ELR (cell line): ENCODE results near the gene TNS1.

Experiments
- DNase-seq: peaks from one replicate; pipeline ENCODE4 v3.0.0-alpha.2; 2015; ENCODE audit warnings: low read depth

The TNS1 gene

DNA sequence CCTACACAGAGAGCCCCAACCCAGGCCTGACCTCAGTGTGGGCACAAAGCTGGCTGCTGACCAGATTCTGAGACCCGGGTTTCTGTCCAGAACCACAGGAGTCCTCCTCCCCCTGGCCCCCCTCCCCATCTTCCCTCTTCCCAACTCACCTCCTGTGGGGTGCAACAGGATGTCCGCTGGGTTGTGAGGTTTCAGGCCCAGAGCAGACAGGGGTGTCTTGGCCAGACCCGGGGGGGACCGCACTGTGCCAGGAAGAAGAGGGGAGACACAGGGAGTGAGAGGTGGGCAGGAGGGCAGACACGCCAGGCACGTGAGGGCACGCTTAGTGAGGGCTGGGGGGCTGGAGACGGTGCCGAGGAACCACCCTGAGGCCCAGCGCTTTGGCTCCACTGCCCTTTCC is 171.5 kb downstream of the TNS1 start:
- no peak for DNase-seq

DNA sequence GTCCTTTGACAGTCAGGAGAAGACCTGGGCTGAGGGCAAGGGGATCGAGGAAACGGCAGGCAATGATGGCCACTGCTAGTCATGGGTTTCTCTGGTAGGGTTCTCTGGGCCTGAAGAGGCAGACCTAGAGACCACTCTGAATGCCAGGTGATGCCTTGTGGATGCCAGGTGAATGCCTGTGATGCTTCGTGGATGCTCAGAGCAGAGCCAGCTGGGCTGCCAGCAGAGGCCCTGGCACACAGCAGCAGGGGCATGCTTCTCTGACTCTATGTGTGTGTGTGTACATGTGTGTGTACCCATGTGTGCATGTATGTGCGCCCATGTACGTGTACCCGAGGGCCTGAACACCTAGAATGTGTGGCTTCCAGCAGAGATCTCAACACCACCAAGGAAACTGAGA is 172.0 kb downstream of the TNS1 start:
- DNase-seq = no peak

DNA sequence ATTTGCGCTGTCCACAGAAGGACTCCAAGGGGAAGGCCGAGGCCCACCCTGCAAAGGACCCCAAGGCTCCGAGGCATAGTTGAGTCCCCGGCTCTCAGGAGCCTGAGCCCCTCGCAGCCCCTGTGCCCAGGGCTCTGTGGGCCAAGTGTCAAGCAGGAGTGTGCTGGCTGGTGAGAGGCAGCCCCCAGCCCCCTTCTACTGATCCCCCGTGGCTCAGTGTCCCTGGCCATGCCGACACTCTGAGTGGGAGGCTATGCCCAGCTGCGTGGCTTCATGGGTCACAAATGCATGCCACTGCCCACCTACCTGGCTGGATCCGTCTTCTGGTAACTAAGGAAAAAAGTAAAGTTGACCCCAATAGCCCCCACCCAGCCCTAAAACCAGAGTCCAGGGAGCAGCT is 172.7 kb downstream of the TNS1 start:
- DNase-seq = no peak

DNA sequence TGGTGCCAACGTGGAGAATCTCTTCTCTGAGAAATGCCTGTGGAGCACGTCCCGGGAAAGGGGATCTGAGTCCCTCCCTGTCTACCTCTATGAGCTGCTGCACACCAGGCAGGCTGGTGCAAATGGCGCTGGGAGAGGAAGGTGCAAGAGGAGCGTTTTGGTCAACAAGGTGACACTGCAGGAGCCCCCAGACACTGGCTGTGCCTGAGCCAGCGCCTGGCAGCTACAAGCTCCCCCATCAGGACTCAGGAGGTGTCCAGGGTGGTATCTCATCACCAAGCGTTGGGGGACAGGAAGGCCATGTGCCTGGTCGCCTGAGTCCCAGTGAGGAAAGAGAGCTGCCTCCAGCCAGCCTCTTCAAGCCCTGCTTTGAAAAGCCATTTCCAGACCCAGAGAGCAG is 173.4 kb downstream of the TNS1 start:
- DNase-seq = no peak

DNA sequence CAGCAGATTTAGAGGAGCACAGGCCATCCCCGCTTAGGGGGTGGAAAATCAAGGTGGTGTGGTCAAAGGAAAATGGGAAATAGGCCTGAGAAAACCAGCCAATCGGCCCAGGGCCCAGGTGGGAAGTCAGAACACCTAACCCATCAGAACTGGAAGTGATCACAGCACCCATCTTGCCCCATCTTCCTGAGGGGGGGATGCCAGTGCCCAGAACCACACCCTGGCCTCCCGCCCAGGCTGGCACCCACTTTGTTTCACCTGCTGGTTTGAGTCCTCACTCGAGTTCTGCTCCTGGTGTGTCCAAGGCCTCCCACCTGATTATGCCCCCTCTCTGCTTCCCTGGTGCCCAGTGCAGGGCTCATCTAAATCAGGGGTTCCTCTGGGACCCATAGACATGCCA is 174.5 kb downstream of the TNS1 start:
- DNase-seq = no peak

DNA sequence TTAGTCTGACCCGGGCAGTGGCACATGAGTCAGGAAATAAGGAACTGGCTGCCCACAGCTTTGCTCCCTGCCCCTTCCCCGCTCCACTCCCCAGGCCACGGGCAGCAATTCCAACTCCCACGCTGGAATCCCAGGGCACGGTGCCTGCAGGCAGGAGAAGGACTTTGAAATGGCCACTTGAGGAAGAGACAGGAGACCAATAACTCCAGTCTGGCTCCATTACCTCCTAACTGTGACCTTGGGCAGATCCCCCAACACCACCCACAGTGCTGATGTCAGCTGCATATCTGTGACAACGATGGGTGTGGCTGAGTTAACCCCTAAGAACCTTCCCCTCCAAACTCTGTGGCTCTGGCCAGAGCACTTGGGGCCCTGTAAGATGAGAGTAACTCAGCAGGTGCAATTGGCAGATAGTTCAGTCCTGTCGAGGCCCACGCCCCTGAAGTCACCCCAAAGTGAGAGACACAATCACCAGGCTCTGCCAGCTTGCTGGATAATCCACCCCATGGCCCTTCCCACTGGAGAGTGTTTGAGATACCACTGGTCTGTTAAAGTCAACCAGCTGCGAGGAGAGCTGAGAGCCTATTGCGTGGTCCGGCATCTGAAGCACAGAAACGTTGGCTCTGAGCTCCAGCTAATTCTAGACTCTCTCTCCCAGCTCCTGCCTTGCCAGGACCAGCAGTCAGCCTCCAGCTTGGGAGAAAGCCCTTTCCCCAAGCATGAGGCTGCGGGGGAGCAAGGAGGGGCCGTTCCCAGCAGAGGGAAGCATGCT is 175.2 kb downstream of the TNS1 start:
- DNase-seq = no peak

DNA sequence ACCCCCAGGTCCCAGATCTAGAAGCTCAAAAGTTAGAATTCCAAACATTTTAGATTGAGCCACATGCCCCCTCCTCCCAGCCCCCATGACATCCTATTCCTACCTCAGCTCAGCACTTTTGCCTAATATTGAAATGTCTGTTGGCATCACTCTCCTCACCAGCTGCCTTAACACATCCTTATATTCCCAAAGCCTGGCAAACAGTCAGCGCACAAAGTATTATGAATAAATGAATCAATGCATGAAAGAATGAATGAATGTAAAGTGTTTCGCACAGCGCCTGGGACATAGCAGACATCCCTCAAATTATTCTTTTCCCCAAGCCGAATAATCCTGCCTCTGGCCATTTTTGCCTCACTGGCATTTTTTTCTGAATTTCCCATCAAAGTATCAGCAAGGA is 175.8 kb downstream of the TNS1 start:
- DNase-seq = no peak

DNA sequence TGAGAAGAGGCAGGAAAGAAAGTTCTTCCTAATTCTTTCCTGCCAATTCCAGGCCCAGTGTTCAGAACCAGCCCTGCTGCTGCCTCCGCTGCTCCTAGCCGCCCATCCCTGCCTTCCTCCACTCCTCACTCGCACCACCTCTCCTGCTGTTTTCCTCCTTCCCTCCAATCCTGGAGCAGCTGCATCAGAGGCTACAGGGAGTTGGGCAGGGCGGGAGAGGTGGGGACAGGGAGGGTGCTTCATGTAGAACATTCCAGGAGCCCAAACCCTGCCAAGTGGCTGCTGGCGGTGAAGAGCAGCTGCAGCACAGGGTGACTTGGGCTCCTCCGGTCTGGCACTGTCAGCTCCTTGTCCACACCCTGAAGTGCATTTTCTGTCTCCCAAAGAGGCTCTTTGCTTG is 176.3 kb downstream of the TNS1 start:
- no peak for DNase-seq

DNA sequence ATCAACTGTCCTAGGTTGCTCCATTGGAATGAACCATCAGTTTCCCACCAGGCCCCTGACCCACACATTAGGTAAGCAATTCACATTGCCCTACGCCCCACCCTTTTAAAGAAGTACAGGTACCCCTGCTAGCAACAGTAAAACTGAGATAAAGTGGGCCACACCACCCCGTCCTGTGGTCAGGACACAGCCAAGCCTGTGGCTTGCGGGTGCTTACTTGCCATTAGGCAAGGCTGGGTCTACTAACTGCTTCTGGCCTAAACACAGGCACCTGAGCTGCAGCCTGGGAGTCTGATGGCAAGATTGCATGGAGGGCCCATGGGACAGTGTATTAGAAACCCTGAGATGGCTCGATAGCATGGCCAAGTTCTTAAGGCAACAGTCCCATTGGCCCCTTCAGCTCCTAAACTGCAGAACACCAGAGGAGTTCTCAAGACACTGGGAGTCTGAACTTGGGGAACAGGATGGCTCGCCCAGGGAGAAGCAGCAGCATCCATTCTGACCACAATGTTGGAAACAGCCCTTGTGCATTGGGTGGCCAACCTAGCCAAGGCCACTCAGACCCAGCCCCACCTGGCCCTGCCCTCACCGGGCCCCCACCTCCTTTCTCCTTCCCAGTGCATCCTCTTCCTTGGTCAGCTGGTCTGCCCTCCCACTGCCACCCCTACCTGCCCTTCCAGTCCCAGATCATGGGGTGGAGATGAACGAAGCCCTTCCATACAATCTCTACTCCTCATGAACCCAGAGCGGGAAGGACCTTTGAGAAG is 177.1 kb downstream of the TNS1 start:
- no peak for DNase-seq

DNA sequence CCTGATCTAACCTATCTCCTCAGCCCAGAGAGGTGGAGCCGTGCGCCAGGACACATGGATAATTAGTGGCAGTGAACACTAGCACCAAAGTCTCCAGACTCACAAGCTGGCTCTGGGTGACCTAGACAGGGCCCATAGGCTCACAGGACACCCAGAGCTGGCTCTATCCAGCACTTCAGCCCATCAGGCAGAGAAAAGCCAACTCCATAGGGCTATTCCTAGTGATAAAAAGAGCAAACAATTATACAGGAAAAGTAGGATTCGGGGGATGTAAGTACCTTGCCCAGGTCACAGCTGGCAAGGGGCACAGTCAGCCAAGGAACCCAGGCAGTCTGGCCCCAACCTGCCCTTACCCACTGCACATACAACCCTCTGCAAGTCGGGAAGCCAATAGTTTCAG is 178.6 kb downstream of the TNS1 start:
- DNase-seq = no peak

DNA sequence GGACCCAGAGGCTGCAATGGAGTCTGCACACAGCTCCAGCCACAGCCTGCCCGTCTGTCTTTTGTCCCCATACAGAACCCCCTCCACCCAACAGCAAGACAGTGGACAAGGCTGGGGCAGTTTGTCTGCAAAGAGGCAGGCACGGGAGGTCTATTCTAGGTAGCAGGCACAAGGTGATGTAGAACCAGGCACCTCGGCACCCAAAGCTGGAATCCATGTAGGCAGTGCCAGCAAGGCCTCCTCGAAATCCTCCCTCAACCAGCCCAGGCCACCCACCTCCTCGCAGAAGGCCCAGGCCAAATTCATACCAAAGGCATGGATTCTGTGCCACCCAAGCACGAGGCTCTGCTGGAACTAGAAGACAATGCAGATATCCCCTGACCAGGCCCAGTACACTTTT is 179.2 kb downstream of the TNS1 start:
- no peak for DNase-seq

DNA sequence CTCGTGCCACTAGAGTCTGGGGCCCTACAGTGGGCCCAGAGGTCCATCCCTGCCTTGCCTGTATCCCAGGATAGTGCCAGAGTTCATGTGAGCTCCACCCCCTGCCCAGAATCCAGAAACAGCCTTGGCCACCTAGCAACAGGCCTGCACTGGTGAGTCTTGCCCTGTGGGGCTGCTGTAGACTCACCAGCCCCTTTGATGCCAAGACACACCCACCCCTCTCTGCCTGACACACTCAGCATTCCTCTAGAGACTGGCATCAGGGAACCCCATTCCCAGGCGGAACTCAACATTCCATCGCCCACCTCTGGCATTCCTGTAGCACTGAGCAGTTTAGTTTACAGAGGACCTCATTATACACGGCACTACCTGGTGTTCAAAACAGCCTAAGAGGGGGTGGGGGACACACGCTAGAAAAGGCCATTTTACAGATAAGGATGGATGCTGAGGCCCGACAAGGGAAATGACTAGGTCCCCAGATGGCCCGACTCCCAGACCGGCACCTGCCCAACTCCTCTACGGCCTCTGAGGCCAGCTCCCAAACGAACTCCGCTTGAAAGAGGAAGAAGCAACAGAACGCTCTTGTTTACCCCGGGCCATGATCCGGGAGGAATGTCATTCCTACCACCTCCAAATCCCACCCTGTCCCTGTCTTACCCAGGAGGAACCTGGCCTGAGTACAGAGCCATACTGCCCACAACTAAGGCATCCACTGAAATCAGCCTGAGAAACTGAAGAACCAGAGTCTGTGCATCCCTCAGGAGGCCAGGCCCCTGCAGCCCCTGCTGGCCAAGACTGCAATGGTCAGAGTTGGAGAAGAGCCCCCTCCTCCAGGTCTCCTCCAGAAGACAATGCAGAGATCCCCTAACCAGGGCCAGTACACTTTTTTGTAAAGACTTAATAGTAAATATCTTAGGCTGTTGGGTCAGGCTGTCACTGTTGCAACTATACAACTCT is 180.2 kb downstream of the TNS1 start:
- no peak for DNase-seq

DNA sequence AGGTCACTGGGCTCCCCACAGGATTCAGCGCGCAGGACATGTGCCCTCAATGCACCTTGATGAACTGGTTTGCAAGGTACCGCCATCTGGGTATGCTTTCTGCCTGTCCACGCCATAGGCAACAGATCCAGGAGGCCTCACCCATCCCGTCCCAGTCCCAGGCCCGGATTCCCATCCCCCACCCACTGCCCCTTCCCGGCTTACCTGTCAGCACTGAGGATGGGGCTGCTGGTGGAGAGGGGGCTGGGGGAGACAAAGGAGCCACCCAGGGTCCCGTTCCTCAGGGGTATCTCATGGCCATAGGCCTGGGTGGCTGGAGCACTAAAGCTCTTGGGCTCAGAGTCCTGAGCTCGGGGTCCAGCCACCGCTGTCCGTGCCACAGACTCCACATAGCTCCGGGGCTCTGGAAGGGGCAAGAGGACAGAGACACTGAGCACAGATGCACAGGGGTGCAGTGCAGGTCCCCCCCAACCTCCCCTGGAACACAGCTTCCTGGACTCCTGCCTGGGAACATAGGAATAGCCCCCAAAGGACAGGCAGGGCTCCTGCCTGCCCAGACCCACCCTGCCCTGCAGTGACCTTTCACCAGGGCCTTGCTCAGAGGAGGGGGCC is 181.2 kb downstream of the TNS1 start:
- DNase-seq = no peak

DNA sequence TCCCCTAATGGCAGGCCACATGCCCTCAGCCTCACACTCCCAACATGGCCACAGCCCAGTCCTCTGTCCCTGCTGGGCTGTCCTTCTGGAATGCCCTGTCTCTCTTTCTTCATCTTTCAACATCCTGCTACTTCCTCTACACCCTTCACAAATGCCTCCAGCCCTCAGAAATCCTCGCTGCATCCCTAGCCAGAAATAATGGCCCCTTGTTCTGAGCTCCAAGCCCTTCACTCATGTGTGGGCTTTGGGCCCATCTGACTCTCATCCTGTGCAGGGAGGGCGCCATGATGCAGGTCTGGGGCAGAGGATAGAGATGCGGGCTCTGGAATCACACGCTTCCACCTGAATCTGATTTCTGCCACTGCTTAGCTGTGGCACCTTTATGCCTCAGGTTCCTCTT is 181.9 kb downstream of the TNS1 start:
- DNase-seq = no peak

DNA sequence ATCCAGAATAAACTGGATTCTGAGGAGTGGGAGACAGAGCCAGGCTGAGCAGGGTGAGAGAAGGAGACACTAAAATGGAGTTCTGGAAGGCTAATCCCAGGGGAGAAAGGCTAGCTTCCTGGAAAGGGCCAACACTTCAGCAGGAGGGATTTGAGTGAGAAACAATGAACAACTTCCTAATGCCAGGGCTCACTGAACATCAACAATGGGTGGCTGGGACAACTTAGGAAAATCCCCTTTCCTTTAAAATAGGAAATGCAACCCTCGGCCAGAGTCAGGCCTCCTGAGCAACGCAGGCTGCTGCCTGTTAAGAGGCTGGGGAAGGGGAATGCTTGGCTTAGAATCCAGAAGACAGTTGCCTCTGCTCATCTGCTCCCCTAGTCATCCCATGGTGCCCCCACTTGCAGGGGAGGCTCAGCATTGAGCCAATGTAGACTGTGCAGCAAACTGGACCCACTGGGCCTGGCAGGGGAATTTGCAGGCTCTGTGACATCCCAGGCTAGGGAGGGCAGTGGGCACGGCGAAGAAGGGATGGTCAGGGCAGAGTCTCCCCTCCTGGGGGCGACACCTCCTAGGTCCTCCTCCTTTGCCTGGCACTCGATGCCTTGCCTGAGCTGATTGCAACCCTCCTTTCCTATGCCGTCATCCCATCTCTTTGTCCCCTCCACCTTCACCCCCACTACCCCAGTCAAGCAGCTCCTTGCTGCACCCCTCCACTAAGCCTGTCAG is 182.5 kb downstream of the TNS1 start:
- no peak for DNase-seq

DNA sequence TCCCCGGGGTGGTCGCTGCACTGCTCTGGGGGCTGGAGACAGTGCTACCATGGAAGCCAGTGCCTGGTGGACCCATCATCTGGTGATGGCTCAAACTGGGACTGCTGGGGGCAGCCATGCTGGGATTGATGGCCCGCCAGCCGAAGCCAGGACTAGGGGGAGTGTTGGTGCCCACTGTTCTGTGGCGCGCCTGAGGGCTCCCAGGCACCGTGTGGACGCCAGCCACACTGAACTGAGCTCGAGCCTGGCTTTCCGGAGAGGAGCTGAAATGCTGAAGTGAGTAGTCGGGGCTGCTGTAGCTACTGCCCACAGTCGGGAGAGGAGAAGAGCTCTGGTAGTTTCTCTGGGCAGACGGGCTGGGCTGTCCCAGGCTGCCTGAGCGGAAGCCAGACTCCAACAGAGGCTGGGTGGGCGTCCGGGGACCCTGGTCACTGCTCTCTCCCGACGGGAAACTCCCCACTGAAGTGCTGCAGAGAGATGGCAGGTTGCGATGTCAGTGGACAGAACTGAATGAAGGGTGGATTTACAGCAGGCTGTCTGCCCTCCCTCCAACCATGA is 184.4 kb downstream of the TNS1 start:
- no peak for DNase-seq

DNA sequence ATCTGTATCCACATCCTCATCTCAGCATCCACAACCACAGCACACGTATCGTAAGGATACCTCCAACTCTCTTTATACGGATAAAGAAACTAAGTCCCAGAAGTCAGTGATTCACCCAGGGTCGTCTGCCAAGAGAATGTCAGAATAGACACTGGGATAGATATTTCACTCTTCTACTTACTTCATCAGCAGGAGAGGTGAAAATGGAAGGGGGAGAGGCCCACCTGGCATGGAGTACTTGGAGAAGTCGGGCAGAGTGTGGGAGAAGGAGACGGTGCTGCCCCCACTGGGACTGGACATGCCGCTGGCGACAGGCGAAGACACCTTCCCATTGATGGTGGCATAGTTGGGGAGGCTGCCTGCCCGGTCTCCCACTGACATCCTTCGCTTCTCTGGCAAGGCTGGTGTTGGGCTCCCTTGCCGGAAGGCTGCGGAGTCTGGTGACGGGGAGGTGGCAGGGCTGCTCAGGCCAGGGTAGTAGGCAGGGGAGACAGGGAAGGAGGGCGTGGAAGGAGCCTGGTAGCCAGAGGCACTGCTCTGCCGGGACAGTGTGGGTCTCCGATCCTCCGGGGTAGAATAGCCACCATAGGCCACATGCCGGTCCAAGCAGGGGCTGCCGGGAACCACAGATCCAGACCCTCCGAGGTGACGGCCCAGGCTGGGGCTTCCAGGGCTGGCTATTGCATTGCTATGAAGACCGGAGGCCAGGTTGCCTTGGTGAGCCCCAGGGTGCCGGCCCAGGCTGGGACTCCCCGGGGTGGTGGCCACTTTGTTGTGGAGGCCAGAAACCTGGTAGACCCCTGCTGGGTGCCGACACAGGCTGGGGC is 185.1 kb downstream of the TNS1 start:
- DNase-seq = no peak

DNA sequence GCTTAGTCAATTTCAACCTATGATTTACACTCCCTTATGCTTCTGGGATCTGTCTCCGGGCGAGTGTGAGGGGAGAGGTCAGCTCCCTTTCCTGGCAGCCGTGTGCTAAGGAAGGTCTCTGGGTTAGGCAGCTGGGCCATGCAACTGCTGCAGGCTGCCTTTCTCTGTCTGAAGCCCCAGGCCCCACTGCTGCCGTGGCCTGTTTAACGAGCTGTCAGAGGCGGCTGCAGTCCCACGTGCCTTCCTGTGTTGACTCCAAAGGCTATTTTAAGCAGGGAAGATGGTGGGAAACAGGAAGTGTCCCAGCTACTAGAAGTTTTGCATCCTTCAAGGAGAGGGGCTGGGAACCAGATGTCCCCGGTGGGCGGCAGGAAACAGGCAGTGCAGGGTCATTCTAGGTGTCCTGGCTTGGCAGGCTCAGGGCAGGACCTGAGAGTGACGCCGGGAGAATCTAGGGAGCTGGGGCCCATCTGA is 186.4 kb downstream of the TNS1 start:
- no peak for DNase-seq

DNA sequence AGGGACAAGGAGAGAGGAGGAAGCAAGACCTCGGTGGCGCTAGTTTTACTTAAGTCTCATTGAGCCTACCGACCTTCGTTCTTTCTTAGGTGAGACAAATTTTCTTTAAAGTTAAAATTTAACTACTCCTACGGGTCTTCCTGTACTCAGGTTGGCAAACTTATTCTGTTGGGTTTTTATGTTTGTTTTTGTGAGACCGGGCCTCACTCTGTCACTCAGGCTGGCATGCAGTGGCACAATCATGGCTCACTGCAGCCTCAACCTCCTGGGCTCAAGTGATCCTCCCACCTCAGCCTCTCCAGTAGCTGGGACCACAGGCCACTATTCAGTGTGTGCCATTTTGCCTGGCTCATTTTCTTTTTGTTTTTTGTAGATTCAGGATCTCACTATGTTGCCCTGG is 189.0 kb downstream of the TNS1 start:
- no peak for DNase-seq

DNA sequence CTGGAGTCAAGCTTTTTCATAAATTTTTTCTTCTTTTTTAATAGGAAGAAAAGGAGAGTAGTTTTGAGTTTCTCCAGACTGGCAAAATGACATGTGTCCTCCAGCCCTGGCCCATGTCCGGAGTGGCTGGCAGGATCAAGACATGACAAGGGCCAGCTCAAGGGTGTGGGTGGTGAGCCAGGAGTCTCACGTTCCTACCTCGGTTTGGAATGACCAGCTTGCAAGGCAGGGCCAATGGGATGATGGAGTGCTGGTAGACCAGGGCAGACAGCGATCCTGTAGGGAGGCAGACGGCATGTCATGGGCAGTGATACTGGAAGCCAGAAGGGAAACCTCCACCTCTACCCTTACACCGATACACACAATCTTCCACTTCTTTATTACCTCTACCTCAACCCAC is 190.6 kb downstream of the TNS1 start:
- DNase-seq = no peak
